Ascending aorta (tissue), 2 donors: ENCODE results near the gene GTF3C1. TPM values are rescaled to one million over a fixed set of nuclear protein-coding genes. Genes with fewer than 3 reads are reported as not detected.

Experiments used
- DNase-seq, 2 donors: peaks; one replicate each; pipeline ENCODE4 v3.0.0-alpha.2; 2019; ENCODE audit warnings: low spot score in 2 of 2
- H3K27ac ChIP-seq, 2 donors: fragments of 200-600 bp; sonication (generic); one replicate each; pipeline ENCODE4 v1.5.1; 2016 to 2017; ENCODE audit warnings: mild to moderate bottlenecking in 1 of 2
- H3K27me3 ChIP-seq: fragments of 200-600 bp; sonication (generic); one replicate; pipeline ENCODE4 v1.5.1; 2017
- H3K36me3 ChIP-seq, 2 donors: fragments of 200-600 bp; sonication (generic); one replicate each; pipeline ENCODE4 v1.5.1; 2016
- H3K4me1 ChIP-seq, 2 donors: fragments of 200-600 bp; sonication (generic); one replicate each; pipeline ENCODE4 v1.5.1; 2016 to 2017; ENCODE audit warnings: mild to moderate bottlenecking in 1 of 2
- H3K4me3 ChIP-seq, 2 donors: fragments of 200-600 bp; sonication (generic); one replicate each; pipeline ENCODE4 v1.5.1; 2016 to 2017; ENCODE audit warnings: mild to moderate bottlenecking in 1 of 2
- H3K9me3 ChIP-seq, 2 donors: fragments of 200-600 bp; sonication (generic); one replicate each; pipeline ENCODE4 v1.5.1; 2016
- CTCF ChIP-seq, 3 experiments: fragments of 200-600 bp in 2 of 3; fragments of 450-650 bp in 1 of 3; sonication (generic) in 2 of 3; IDR thresholded peaks; one replicate each; pipeline ENCODE4 v1.5.1; 2016 to 2019; ENCODE audit warnings: antibody characterized with exemption in 3 of 3, mild to moderate bottlenecking in 1 of 3, moderate library complexity in 1 of 3
- intact Hi-C: fragments of 100-400 bp; cut with DNase I; formaldehyde crosslinking; loops from one replicate; pipeline ENCODE4 v1.15.1; 2023
- total RNA-seq: library from RNA; depleted of rRNA; stranded (reverse); fragments of >200 nt; gene quantifications from one replicate; pipeline ENCODE4 v1.1.0, GENCODE V29; 2016

The GTF3C1 gene
- total RNA-seq, 1 donor from 2014 or later: 40.6 TPM

- no peak for DNase-seq
- Histone ChIP-seq H3K27ac (no peak overlapping the region), H3K4me1 (no peaks in the 10 kb centered on the region), H3K27me3 (no peaks in the 10 kb centered on the region), H3K9me3 (peaks cover 6 to 9% of the 10 kb centered on the region in 2 donors), H3K4me3 (no peak overlapping the region), H3K36me3 (no peaks in the 10 kb centered on the region)
- intact Hi-C loops: no loop called here
- no peak for TF ChIP-seq CTCF (IDR thresholded peaks at IDR 0.05)
Observed at GRCh38 chr16:27417047-27417671, 132.6 kb downstream of the GTF3C1 start.

- no peak for TF ChIP-seq CTCF (IDR thresholded peaks at IDR 0.05)
- DNase-seq: no peak
- no peaks in the 10 kb centered on the region for H3K9me3 ChIP-seq
Observed at GRCh38 chr16:27414788-27415431, 134.8 kb downstream of the GTF3C1 start.

GRCh38 chr16:27413956-27414355, 135.8 kb downstream of the GTF3C1 start:
- intact Hi-C loops: no loop called here
- no peak for DNase-seq
- no peaks in the 10 kb centered on the region for H3K9me3 ChIP-seq
- H3K36me3 ChIP-seq: no peaks in the 10 kb centered on the region
- no peaks in the 10 kb centered on the region for H3K27me3 ChIP-seq
- H3K4me1 ChIP-seq: no peaks in the 10 kb centered on the region
- TF ChIP-seq CTCF (IDR thresholded peaks at IDR 0.05): no peak
- H3K4me3 ChIP-seq: no peak overlapping the region
- H3K27ac ChIP-seq: no peak overlapping the region

More at GRCh38 chr16:27414788-27415431, 134.8 kb downstream of the GTF3C1 start:
- intact Hi-C loops: no loop called here
- no peak overlapping the region for H3K4me3 ChIP-seq
- H3K27me3 ChIP-seq: no peaks in the 10 kb centered on the region
- no peaks in the 10 kb centered on the region for H3K4me1 ChIP-seq
- H3K27ac ChIP-seq: no peak overlapping the region
- H3K36me3 ChIP-seq: no peaks in the 10 kb centered on the region

GRCh38 chr16:27410761-27411160, 139.0 kb downstream of the GTF3C1 start:
- no peaks in the 10 kb centered on the region for H3K9me3 ChIP-seq
- H3K36me3 ChIP-seq: no peaks in the 10 kb centered on the region
- TF ChIP-seq CTCF (IDR thresholded peaks at IDR 0.05): no peak
- intact Hi-C loops: no loop called here
- no peaks in the 10 kb centered on the region for H3K27me3 ChIP-seq
- no peak overlapping the region for H3K4me3 ChIP-seq
- H3K27ac ChIP-seq: no peak overlapping the region
- H3K4me1 ChIP-seq: no peaks in the 10 kb centered on the region
- no peak for DNase-seq

Other genes with a start within 250 kb of the GTF3C1 start
- 88.7 TPM for gene IL4R, start 235.9 kb downstream of the GTF3C1 start, total RNA-seq
- gene IL21R, start 147.7 kb downstream of the GTF3C1 start, total RNA-seq: 0.21 TPM
- 6.6 TPM for gene KATNIP, start 231 bp upstream of the GTF3C1 start, total RNA-seq